Activated gamma-delta T cell treated with anti-CD3 and anti-CD28 coated beads, Interleukin-2, amount 50 U/mL, for 16 hours (primary cell): ENCODE results near the gene SLC5A11.
"Not testable (repeated sequence)": the region's sequence is repeated elsewhere in the genome, so short reads cannot be mapped to it uniquely, and the experiment has no call there.

ENCODE experiments used
- DNase-seq: peaks from one replicate; pipeline ENCODE4 v3.0.0-alpha.2; 2020; ENCODE audit warnings: low read depth

The SLC5A11 gene

GRCh38 chr16:24845726-24846547, at the start of gene SLC5A11:
Gene SLC5A11, plus strand, starts transcription at chr16:24845963. Its CDS starts 12,681 bp downstream, at chr16:24858644.
- no peak for DNase-seq

GRCh38 chr16:24800586-24800985, 45.2 kb upstream of the SLC5A11 start:
- no peak for DNase-seq

DNA sequence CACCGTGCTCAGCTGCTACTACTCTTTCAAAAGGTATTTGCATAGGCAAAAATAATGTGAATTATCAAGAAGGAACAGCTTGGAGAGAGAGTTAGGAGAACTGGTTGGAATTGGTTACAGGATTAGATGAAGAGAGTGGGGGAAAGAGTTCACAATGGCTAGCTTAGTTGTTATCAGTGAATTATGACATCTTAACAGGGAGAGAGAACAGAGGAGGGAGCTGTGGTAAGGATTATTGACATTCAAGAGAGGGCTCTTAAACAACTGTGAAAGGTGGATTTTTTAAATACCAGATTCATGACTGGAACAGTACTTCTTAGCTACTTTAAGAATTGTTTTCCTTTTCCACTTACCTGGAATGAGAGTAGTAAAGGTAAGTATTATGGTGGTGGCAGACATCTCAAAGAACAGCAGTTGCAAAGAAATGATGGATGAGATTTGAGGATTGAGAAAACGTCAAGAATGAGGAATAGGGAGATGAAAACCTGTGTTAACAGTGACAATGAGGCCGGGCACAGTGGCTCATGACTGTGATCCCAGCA, 43.9 kb upstream of the SLC5A11 start:
- no peak for DNase-seq

DNA sequence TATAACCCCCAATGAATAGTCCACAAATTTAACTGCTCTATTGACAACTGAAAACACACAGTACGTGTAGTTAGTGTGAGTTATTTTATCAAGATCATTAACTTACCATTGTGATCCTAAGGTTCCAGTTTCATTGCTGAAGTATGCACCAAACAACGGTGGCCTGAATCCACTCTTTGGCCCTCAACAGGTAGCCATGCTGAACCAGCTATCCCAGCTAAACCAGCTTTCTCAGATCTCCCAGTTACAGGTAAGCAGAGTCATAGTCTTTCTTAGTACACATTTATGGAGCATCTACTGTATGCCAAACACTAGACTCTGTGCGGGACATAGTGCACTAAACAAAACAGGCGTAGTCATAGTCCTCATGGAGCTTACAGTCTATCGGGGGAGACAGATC, 40.3 kb upstream of the SLC5A11 start:
- no peak for DNase-seq

DNA sequence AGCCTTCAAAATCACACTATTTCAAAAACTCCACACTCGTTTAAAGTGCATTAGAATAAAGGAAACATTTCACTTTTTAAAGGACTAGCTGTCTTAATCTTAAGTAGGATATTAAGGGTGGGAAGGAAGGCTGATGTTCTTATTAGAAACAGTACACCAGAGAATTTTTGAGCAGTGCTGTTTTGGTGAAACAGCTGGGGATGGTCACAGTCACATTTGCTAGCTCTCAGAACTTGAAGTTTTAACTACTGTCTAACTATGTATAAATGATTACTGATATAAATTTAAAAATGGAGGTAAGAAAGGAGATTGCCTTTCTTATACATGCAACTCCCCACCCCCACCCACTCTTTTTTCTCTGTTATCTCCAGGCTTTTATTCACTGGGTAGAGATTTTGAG, 38.5 kb upstream of the SLC5A11 start:
- DNase-seq: no peak

GRCh38 chr16:24810951-24811843, 34.6 kb upstream of the SLC5A11 start:
- DNase-seq: no peak

DNA sequence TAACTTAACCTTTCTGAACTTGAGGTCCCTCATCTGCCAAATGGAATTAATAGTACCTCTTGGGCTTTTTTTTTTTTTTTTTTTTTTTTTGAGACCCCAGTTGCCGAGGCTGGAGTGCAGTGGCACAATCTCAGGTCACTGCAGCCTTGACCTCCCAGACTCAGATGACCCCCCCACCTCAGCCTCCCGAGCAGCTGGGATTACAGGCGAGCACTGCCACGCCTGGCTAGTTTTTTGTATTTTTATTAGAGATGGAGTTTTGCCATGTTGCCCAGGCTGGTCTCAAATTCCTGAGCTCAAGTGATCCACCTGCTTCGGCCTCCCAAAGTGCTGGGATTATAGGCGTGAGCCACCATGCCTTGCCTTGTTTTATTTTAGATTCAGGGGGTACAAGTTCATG, 33.0 kb upstream of the SLC5A11 start:
- not testable (repeated sequence) for DNase-seq

DNA sequence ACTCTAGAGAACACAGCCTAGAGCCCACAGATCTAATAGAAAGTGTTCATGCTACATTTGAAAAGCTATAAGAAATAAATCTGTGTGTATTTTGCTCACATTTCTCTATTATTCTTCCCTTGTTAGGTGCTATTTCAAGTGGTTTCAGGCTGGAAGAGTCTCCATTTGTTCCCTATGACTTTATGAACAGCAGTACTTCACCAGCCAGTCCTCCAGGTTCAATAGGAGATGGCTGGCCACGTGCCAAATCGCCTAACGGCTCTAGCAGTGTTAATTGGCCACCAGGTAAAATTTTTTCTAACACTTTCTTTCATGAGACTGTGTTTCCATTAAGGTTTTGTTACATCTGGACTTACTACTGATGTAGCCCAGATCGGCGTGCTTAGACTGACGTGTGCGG, 30.7 kb upstream of the SLC5A11 start:
- DNase-seq: no peak

DNA sequence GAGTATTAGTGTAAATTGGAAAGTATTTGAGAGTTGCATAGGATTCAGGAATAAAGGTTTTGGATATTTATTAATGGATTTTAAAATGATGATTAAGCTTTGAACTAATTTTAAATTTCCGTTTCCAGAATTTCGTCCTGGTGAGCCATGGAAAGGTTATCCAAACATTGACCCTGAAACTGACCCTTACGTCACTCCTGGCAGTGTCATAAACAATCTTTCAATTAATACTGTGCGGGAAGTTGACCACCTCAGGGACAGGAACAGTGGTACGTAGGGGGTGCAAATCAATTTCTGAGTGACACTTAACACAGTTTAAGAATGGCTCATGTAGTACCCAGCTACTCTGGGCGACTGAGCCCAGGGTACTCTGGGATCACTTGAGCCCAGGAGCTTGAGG, 29.1 kb upstream of the SLC5A11 start:
- no peak for DNase-seq

DNA sequence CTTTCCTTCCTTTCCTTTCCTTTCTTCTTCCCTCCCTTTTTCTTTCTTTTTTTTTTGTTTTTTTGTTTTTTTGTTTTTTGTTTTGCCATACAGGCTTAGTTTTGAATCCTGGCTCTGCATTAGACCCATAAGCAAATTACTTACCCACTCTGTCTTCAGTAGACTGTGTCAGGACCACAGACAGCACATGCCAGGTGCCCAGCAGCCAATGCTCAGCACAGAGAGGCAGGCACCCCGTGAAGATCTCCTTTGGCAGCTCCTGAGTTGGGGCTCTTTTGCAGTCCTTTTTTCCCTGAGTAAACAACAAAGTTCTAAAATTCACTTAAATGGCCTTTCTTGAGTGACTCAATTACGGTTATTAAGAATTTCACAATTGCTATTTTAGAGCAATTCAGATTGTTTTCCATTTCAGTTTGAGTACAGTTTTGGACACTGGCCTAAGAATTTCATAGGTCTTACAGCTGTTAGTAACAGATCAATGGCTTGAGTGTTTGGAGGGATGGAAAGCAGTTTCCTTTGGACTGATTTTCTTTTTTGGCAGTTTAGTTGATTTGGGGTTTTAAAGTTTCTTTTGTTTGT, 26.2 kb upstream of the SLC5A11 start:
- DNase-seq: no peak

GRCh38 chr16:24820522-24820921, 25.2 kb upstream of the SLC5A11 start:
- no peak for DNase-seq

GRCh38 chr16:24821129-24821528, 24.6 kb upstream of the SLC5A11 start:
- DNase-seq: no peak

GRCh38 chr16:24822542-24822941, 23.2 kb upstream of the SLC5A11 start:
- no peak for DNase-seq

- DNase-seq: no peak
Measured at GRCh38 chr16:24822974-24823373, 22.8 kb upstream of the SLC5A11 start.

GRCh38 chr16:24825696-24826095, 20.1 kb upstream of the SLC5A11 start:
- no peak for DNase-seq

DNA sequence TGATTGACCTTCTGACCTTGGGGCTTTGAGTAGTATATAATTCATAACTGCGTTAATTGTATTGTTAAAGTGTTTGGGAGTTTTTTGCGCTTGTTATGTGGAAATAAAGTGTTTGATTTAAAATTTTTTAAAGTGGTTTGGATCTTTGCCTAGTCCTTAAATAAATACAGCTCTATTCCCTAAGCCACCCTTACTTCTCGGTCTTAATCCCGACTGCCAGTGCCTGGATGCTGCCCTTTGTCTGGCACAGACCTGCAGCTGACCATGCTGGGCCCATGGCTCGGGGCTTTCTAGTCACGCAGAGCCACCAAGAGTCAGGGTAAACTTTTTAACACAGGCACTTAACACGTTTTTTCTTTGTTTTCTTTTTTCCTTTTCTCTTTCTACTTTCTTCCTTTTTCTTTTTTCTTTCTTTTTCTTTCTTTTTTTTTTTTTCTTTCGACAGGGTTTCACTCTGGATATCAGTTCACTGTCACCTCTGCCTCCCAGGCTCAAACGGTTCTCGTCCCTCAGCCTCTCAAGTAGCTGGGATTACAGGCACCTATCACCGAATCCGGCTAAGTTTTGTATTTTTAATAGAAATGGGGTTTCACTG, 19.6 kb upstream of the SLC5A11 start:
- DNase-seq: no peak

DNA sequence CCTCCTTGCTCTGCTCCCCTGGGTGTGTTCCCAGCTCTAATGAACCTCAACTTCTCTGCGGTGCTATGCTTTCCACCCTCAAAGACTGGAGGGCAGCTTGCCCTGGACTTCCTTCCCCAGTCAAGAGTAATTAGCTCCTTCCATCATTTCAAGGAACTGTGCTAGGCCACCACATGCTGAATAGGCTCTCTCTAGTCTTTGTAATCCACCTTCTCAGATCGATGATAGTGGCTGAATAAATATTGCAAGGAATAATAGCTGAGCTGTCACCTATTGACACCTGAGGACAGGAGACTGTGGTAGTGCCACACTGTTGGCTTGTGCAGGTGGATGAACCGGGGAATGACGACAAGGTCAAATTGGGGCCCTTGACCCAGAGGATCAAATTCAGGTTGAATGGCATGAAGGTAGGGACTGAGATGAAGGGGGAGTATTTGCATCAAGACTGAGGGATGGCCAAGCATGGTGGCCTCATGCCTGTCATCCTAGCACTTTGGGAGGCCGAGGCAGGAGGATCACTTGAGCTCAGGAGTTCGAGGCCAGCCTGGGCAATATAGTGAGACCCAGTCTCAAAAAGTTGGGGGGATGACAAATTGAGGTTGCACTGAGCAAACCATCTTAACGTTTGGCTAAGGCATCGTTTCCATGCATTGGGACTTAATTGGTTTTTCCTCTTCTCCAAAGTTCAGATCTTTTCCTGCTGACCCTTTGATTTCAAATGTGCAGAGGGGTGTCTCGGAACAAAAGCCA, 18.8 kb upstream of the SLC5A11 start:
- DNase-seq: no peak

- no peak for DNase-seq
Measured at GRCh38 chr16:24829153-24829552, 16.6 kb upstream of the SLC5A11 start.

- DNase-seq: no peak
Measured at GRCh38 chr16:24833352-24833751, 12.4 kb upstream of the SLC5A11 start.

GRCh38 chr16:24834459-24835335, 11.1 kb upstream of the SLC5A11 start:
- DNase-seq: no peak
